OCI-M2 (cell line): Measurements from ENCODE around the gene MAEA.
"Not testable (repeated sequence)": the region's sequence is repeated elsewhere in the genome, so short reads cannot be mapped to it uniquely, and the experiment has no call there.

Experiments
- DNase-seq: peaks from one replicate; lab custom pipeline; 2025; ENCODE audit not compliant: unreplicated experiment; lab: John Stamatoyannopoulos, UW

Gene MAEA

DNA sequence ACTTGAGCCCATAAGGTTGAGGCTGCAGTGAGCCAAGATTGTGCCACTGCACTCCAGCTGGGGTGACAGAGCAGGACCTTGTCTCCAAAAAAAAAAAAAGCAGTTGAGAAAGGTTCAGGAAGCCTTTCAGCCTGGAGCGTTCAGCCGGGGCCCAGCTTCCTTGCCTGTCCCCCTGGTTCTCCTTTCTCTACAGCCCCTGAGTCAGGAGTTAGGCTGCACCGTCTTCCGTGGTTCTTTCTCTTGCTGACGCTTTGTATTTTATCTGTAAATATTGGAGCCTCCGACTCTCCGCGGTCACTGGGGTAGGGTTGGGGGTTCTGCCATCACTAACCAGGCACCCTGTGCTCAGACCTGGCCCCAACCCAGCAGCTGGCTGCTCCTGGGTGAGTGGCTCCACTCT lies 43.6 kb downstream of the MAEA start:
- DNase-seq: no peak

DNA sequence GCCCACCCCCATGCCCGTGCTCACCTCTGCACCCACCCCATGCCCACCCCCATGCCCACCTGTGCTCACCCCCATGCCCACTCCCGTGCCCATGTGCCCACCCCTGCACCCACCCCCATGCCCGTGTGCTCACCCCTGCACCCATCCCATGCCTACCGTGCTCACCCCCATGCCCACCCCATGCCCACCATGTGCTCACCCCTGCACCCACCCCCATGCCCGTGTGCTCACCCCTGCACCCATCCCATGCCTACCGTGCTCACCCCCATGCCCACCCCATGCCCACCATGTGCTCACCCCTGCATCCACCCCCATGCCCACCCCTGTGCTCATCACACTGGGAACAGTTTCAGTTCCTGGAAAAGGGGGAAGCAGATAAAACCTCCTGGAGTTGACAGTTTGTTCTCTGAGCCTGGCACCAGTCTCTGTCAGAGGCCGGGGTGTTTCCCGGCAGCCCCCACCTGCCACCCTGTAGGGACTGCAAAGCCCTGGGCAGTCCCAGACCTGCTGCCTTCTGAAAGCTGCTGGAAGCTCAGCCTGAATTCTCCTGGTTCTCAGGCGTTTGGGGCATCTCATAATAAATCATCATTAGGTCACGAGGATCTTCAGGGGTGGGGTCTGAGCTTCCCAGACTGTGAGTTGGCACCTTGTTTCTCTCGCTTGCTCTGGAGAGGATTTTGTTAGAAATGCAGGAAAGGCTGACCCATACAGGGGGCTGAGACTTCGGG lies 44.3 kb downstream of the MAEA start:
- DNase-seq: not testable (repeated sequence)

DNA sequence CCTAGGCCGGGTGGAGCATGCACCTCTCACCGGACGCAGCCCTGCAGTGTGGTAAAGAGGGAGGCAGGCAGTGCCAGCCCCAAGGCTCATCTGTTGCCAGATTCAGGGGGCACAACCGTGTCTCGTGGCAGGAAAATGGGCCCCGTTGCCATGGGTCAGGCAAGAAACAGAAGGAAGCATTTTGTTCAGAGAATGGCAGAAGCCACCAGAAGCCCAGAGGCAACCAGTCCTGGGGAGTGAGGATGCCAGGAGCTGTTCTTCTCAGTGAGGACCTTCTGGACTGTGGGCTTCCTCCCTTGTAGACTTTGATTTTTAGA lies 44.8 kb downstream of the MAEA start:
- DNase-seq: no peak

- DNase-seq: not testable (repeated sequence)
Observed at GRCh38 chr4:1335193-1335883, 45.6 kb downstream of the MAEA start.

- DNase-seq: no peak
Observed at GRCh38 chr4:1336088-1336491, 46.4 kb downstream of the MAEA start.

- no peak for DNase-seq
Observed at GRCh38 chr4:1337376-1337831, 47.7 kb downstream of the MAEA start.

GRCh38 chr4:1337951-1338751 lies 48.5 kb downstream of the MAEA start:
- DNase-seq: no peak

DNA sequence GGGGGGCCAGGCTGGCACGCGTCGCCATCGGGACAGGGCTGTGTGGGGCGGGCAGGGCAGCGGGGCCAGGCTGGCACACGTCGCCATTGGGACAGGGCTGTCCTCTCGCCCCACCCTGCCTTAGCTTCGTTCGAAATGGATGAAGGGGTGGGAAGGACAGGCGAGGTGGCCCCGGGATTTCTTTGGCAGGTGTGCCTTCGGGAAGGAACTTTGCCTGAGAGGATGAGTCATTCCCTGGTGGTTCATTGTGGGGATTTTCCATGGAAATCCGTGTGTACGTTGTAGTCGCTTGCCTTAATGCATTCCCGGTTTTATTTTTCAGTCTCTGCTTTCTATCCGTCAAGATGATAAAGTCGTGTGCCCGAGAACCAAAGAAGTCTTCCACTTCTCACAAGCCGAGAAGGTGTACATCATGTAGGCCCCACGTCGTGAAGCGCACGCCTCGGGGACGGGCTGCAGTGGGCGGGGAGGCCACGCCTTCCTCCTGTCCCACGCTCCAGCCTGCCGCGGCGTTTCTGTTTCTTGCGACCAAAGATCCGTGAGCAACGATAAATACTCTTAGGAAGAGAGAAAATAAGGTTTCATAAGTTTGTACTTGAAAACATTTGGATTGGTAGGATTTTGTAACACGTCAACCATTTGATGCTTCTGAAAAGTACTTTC lies 49.2 kb downstream of the MAEA start:
- no peak for DNase-seq

- DNase-seq: no peak
Observed at GRCh38 chr4:1339489-1339888, 49.8 kb downstream of the MAEA start.

DNA sequence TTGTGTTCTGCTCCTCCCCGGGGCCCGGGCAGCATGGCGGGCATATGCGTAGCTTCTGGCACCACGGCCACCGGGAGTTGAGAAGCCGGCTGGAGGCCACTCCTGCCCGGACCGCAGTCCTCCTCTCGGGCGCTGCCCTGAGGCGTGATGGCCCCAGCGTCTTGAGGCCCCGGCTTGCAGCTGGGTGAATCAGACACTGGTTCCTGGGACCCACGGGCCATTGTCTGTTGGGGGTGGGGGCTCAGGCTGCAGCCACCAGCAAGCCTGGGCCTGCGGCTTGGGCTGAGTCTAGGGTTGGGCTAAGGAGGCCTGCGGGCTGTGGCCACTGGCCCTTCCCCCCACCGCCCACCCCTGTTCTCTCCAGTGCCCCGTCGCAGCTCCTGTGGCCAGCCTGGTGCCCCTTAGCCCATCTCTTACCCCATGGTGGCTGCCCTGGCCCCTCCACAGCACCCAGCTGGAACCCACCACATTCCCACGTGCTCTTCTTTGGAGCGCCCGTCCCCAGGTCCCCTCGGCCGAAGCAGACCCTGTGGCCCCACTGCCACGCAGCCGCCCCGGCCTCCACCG lies 50.6 kb downstream of the MAEA start:
- DNase-seq: no peak

DNA sequence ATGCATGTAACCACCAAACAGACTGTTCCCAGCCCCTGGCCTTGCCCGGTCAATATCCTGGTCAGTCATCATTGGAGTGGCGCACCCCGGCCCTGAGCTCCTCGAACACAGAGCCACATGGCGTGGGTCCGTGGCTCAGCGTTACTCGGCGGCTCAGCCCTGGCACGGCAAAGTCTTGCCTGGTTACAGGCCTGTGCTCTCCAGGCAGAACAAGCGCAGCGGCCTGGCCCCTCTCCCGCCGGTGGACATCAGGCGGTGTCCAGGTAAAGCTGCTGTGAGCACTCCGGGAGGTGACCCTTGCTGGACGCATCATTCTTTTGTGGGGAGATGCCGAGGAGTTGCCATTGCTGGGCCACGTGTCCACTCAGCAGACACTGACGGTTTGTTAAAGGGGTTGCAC lies 51.2 kb downstream of the MAEA start:
- no peak for DNase-seq

DNA sequence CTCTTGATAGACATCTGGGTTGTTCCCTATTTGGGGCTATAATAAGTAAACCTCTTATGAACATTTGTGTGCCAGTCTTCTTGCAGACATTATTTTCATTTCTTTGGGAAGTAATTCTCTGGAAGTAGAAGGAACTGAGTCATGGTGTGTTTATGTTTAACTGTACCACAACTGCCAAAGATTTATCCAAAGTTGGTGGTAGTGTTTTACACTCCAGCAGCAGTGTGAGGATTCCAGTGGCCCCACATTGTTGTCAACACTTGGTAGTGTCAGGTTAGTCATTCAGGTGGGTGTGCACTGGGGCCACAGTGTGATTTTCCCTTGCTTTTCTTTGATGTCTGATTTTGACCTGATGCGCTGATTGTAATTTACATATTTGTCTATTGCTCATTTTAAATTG lies 52.3 kb downstream of the MAEA start:
- DNase-seq: no peak

GRCh38 chr4:1344696-1345095 lies 55.0 kb downstream of the MAEA start:
- no peak for DNase-seq

- no peak for DNase-seq
Observed at GRCh38 chr4:1345903-1346780, 56.5 kb downstream of the MAEA start.

- DNase-seq: peak; percentile 80
Observed at GRCh38 chr4:1346781-1347409, 57.2 kb downstream of the MAEA start, which contains the start of gene UVSSA. Gene UVSSA (plus strand): TSS chr4:1347208. CDS start chr4:1348092, 884 bp downstream.

DNA sequence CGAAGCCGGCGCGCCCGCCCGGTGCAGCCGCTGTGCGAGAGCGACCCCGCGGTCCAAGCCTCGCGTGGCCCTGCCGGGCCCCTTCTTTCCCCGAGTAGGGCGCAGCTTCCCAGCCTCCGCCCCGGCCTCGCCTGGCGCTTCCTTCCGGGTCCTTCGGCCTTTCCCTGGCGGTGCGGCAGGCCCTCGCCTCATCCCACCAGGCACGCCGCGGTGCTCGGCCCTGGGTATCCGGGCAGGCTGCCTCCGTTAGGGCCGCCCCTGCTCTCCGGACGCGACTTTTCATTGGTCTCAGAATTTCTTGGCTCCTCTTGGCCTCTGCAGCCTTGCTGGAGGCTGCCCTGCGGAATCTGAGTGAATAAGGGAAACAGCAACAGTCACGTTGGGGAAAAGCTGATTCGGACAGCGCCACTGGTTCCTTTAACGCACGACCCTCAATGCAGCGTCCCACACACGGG lies 57.7 kb downstream of the MAEA start:
- no peak for DNase-seq

GRCh38 chr4:1348014-1348513 lies 58.4 kb downstream of the MAEA start:
- no peak for DNase-seq

DNA sequence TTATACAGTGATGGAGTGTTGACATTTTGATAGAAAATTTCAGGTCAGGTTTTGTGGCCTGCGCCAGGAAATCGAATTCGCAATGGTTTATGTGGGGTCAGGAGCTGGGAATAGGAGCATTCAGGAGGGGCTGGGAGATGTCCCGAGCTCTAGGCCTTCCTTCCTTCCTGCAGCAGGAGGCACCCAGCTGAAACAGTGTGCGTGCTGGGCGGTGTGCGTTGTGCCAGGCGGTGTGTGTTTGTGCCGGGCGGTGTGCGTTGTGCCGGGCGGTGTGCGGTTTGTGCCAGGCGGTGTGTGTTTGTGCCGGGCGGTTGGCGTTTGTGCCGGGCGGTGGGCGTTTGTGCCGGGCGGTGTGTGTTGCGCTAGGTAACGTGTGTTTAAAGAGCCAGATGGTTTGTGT lies 59.1 kb downstream of the MAEA start:
- no peak for DNase-seq
